Measurements from ENCODE around the gene MYCBPAP. TPM values are rescaled to one million over a fixed set of nuclear protein-coding genes. Genes with fewer than 3 reads are reported as not detected.

The MYCBPAP gene
- total RNA-seq, 1 experiment from 2014 or later = not detected

DNA sequence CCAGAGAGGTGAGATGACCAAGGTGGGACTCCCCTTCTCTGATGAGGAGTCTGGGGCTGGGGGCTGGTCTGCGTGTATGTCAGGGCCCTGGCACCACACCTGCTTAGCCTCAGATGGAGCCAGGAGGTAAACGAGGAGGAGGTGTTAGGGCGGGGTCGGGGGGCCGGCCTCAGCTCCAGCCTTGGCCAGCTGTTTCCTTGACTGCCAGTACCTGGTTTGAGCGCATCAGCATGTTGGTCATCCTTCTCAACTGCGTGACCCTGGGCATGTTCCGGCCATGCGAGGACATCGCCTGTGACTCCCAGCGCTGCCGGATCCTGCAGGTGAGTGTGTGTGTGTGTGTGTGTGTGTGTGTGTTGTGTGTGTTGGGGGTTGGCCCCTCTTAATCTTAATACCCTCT is 60.4 kb downstream of the MYCBPAP start:
- Histone ChIP-seq H3K9me3 (ENCODE audit: control insufficient read depth in 1 of 2, insufficient read depth in 1 of 2, low read depth in 1 of 2, low read length in 2 of 2) (no peaks in the 10 kb centered on the region), H3K36me3 (ENCODE audit: control insufficient read depth in 1 of 2, insufficient read depth in 2 of 2, low read length in 2 of 2) (no peaks in the 10 kb centered on the region), H3K27ac (ENCODE audit: low read depth, low read length) (no peak overlapping the region), H4K20me1 (ENCODE audit: insufficient read depth) (no peaks in the 10 kb centered on the region), H3K27me3 (ENCODE audit: insufficient read depth, low read length) (no peaks in the 10 kb centered on the region), H2AFZ (ENCODE audit: low read depth, low read length, poor library complexity, severe bottlenecking) (no peak overlapping the region), H3K9me2 (ENCODE audit: insufficient read depth) (no peaks in the 10 kb centered on the region), H3K9ac (ENCODE audit: low read length) (no peak overlapping the region), H3K4me1 (ENCODE audit: control insufficient read depth in 1 of 2, insufficient read depth in 2 of 2, low read length in 2 of 2) (no peaks in the 10 kb centered on the region), H3K79me2 (ENCODE audit: insufficient read depth, low read length) (no peaks in the 10 kb centered on the region), H3K4me2 (ENCODE audit: low read length) (no peak overlapping the region), H3K4me3 (replicated peaks in 1 of 2; ENCODE audit: low read depth in 1 of 2, low read length in 2 of 2) (no peak overlapping the region)
- no peak for DNase-seq (ENCODE audit: low read depth, low spot score)
- intact Hi-C loops (cut with micrococcal nuclease) = no loop called here
- ChIA-PET POLR2A (no interaction called here), CTCF (interaction anchor here (1.0 kb wide), 1 partner anchor 18 kb away, joined by 3 read pairs; no protein-coding TSS in a partner anchor), RAD21 (ENCODE audit: low non-redundant PET in 1 of 2, low total read pairs in 2 of 2, uncharacterized antibody in 2 of 2, unreplicated experiment in 2 of 2) (no interaction called here)
- ATAC-seq = no peak
- TF ChIP-seq, protein P1, sequence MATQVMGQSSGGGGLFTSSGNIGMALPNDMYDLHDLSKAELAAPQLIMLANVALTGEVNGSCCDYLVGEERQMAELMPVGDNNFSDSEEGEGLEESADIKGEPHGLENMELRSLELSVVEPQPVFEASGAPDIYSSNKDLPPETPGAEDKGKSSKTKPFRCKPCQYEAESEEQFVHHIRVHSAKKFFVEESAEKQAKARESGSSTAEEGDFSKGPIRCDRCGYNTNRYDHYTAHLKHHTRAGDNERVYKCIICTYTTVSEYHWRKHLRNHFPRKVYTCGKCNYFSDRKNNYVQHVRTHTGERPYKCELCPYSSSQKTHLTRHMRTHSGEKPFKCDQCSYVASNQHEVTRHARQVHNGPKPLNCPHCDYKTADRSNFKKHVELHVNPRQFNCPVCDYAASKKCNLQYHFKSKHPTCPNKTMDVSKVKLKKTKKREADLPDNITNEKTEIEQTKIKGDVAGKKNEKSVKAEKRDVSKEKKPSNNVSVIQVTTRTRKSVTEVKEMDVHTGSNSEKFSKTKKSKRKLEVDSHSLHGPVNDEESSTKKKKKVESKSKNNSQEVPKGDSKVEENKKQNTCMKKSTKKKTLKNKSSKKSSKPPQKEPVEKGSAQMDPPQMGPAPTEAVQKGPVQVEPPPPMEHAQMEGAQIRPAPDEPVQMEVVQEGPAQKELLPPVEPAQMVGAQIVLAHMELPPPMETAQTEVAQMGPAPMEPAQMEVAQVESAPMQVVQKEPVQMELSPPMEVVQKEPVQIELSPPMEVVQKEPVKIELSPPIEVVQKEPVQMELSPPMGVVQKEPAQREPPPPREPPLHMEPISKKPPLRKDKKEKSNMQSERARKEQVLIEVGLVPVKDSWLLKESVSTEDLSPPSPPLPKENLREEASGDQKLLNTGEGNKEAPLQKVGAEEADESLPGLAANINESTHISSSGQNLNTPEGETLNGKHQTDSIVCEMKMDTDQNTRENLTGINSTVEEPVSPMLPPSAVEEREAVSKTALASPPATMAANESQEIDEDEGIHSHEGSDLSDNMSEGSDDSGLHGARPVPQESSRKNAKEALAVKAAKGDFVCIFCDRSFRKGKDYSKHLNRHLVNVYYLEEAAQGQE (IDR thresholded peaks at IDR 0.05; ENCODE audit: low read depth) = no peak
- no peak for TF ChIP-seq POLR2AphosphoS5 (IDR thresholded peaks at IDR 0.05; ENCODE audit: low read depth, low read length)
- no peak for TF ChIP-seq ELF1 (IDR thresholded peaks at IDR 0.05; ENCODE audit: borderline replicate concordance, low read depth)
- TF ChIP-seq EGR1 (IDR thresholded peaks at IDR 0.05; ENCODE audit: low read depth) = no peak
- BruUV-seq (replicated peaks) = no TSS peak

GRCh38 chr17:50569592-50569991 is 61.4 kb downstream of the MYCBPAP start:
- TF ChIP-seq EGR1 (IDR thresholded peaks at IDR 0.05; ENCODE audit: low read depth) = no peak
- no peak for TF ChIP-seq SP1 (IDR thresholded peaks at IDR 0.05; ENCODE audit: low read depth)
- no peak for TF ChIP-seq JUND (IDR thresholded peaks at IDR 0.05)
- no peak for TF ChIP-seq CEBPB (IDR thresholded peaks at IDR 0.05; ENCODE audit: low read depth)
- TF ChIP-seq, protein P1 (IDR thresholded peaks at IDR 0.05; ENCODE audit: low read depth) = no peak
- TF ChIP-seq ZNF274 (IDR thresholded peaks at IDR 0.05; ENCODE audit: low read depth, low read length) = no peak
- TF ChIP-seq SIN3A (IDR thresholded peaks at IDR 0.05; ENCODE audit: low read depth) = no peak
- RAD21 ChIA-PET (ENCODE audit: low non-redundant PET in 1 of 2, low total read pairs in 2 of 2, uncharacterized antibody in 2 of 2, unreplicated experiment in 2 of 2) = no interaction called here
- CTCF ChIA-PET = no interaction called here

More at GRCh38 chr17:50569592-50569991, 61.4 kb downstream of the MYCBPAP start:
- Histone ChIP-seq H3K79me2 (ENCODE audit: insufficient read depth, low read length) (no peaks in the 10 kb centered on the region), H3K4me3 (replicated peaks in 1 of 2; ENCODE audit: low read depth in 1 of 2, low read length in 2 of 2) (no peak overlapping the region), H3K9me2 (ENCODE audit: insufficient read depth) (no peaks in the 10 kb centered on the region), H3K4me2 (ENCODE audit: low read length) (no peak overlapping the region), H3K36me3 (ENCODE audit: control insufficient read depth in 1 of 2, insufficient read depth in 2 of 2, low read length in 2 of 2) (no peaks in the 10 kb centered on the region), H3K9ac (ENCODE audit: low read length) (no peak overlapping the region), H3K9me3 (ENCODE audit: control insufficient read depth in 1 of 2, insufficient read depth in 1 of 2, low read depth in 1 of 2, low read length in 2 of 2) (no peaks in the 10 kb centered on the region), H3K4me1 (ENCODE audit: control insufficient read depth in 1 of 2, insufficient read depth in 2 of 2, low read length in 2 of 2) (no peaks in the 10 kb centered on the region), H4K20me1 (ENCODE audit: insufficient read depth) (no peaks in the 10 kb centered on the region), H2AFZ (ENCODE audit: low read depth, low read length, poor library complexity, severe bottlenecking) (no peak overlapping the region), H3K27ac (ENCODE audit: low read depth, low read length) (no peak overlapping the region), H3K27me3 (ENCODE audit: insufficient read depth, low read length) (no peaks in the 10 kb centered on the region)
- no peak for DNase-seq (ENCODE audit: low read depth, low spot score)
- intact Hi-C loops (cut with micrococcal nuclease) = no loop called here
- BruUV-seq (replicated peaks) = no TSS peak
- ATAC-seq = no peak
- POLR2A ChIA-PET = no interaction called here
